CD1c-positive myeloid dendritic cell (primary cell): ENCODE measurements around the gene CCSER1.
A peak's percentile ranks its signal among the peaks of the same experiment; 100 is the strongest.
"Not testable (repeated sequence)": the region's sequence is repeated elsewhere in the genome, so short reads cannot be mapped to it uniquely, and the experiment has no call there.

Experiments
- DNase-seq: peaks from one replicate; pipeline ENCODE4 v3.0.0-alpha.2; 2016; ENCODE audit errors: extremely low spot score

CCSER1 gene

DNA sequence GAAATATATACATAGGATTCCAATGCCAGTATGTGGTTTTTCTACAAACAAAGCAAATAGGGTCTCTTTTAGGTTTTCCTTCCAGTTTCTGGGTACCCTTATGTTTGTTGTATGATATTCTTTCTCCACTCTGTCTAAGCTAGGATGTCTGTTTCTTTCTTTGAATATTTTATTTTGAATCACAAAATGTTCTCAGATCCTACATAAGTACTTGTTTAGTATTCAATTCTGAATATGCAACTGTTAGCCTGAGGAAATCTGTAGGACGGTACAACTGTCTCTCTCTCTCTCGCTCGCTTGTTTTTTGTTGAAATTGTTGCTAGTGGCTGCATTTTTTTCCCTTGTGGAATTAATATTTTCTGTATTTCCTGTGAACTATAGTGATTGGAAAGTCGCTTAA is 163.2 kb downstream of the CCSER1 start:
- no peak for DNase-seq

DNA sequence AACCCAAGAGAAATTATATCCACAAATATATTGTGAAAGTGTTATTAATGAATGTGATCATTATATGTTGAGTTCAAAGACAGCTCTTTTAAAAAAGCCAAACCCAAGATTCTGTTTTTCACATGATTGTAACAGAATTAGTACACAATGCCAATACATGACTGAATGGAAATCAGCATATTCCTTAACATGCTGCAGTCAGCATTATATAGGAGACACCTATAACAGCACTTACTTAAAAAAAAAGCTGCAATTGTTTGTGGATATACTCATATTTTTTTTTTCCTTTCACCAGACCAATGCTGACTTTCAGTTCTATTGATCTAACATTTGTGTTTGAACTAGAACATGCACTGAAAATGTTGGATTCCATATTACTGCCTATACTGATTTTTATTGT is 165.2 kb downstream of the CCSER1 start:
- no peak for DNase-seq

DNA sequence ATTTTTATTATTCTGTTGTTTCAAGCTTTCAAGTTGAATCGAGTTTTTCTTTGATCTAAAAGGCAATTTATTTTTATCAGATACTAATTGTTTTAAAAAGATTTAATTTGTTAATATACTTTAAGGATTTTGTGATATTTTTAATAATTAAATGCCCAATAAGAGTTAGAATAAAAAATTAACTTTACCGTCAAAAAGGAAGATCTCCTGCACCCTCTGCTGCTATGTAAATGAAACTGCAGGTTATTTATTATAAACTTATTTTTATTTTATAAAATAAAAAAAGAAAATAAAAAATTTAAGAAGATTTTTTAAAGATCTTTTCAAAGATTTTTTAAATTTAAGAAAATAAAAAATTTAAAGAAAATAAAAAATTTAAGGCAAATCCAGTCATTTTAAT is 166.1 kb downstream of the CCSER1 start:
- peak; percentile 20 for DNase-seq

DNA sequence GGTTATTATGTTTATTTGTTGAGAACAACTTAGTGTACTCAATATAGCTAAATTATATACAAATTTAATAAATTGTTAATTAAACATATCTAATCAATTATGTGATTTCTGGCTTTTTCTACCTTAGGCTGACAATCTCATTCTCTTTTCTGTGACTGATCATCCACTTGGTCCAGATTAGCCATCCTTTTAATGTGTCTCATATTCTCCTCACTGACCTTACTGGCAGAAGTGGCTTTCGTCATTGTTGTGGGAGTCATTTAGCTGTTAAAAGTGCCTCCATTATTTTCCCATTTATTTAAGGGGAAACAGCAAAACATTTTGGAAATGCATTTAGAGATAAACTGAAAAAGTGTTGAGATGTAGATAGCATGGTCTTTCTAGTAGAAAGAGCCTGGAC is 172.2 kb downstream of the CCSER1 start:
- DNase-seq: no peak

DNA sequence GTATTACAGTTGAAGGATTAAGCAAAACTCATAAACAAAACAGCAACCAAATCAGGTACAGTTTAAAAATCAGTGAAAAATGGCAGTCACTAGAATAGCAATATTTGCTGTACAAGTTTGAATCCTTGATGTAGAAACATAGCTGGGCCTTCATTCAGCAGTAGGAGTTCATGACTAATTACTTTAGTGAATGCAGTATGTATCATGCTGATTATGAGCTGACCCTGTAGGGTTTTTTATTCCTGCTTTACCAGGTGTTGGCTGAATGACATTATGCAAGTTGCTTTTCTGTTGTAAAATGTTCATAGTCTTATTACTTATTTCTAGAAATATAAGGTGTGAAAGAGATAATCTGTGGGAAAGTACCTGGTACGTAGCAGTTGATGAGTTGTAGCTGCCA is 179.6 kb downstream of the CCSER1 start:
- DNase-seq: no peak

DNA sequence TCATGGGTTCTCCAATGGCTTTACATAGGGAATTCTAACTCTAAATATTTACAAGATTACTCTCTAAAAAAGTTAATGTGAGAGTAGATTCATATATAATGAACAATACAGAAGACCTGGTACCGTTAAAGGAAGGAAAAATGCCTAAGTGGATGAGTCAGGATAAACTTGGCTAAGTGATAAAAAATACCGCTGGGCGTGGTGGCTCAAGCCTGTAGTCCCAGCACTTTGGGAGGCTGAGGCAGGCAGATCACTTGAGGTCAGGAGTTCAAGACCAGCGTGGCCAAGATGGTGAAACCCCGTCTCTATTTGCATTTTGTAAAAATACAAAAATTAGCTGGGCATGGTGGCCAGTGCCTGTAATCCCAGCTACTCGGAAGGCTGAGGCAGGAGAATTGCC is 189.9 kb downstream of the CCSER1 start:
- DNase-seq: not testable (repeated sequence)

DNA sequence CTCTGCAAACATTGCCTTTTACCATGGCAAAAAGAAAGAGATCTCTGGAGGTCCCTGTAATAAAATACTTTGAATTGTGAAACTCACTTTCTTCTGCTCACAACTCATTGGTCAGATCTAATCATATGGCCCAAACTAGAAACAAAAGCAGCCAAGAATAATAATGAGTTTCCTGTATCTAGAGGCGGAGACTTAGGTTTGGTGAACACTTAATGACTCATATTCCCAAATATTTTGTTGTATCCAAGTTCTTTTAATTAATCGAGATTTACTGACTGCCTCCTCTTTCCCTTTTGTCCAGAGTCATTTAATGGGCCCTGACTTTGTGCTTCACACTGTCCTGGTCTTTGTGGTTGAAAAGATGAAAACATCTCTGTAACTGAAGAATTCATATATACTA is 190.6 kb downstream of the CCSER1 start:
- DNase-seq: no peak

DNA sequence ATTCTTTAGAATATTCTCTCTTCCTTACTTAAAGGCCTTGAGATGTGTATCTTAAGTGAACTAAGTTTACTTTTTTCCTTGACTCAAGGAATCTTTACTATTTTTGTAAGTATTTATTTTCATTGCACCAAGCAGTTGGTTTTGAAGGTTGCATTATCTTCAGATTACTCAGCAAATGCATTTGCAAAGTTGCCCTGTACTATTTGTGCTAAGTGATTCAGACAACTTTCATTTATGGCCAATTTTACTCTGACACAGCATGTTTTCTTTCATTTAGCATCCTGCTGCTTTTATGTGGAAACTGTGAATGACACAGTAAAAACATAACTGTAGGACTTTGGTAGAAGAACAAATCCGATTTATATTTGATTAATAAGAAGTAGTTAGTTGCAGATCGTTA is 191.0 kb downstream of the CCSER1 start:
- no peak for DNase-seq

DNA sequence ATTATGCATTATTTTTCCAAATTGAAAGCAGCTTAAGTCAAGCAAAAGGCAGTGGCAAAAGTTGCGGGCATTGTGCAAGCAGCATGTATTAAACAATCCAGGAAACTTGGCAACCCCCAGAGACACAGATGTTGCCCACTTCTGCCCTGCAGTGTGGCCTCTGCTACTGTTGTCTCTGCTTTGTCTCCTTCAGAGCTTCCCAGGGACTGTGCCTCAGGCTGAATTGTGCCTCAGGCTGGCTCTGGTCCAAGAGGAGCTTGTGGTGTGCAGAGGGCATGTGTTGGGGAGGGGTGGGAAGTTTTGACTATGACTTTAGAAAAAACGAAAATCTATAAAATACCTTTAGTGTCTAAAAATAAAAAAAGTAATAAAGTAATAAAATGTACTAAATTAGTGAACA is 201.4 kb downstream of the CCSER1 start:
- DNase-seq: no peak

DNA sequence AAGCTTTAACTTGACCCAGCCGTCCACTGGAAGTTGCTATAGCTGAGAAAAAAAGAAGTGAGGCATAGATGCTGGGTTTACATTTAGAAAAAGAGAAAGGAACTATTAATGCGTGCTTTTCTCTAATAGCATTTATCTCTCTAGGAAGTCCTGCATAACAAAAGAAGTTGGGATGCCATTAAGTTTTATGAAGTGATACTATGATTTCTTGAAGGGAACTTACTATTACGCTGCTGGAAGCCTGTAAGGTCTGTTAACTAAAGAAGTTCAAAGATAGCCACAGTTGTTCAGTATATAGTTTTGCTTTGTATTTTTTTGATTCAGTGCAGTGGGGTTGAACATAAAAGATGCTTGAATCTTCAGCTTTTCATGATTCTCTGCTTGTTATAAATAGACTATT is 203.4 kb downstream of the CCSER1 start:
- no peak for DNase-seq

DNA sequence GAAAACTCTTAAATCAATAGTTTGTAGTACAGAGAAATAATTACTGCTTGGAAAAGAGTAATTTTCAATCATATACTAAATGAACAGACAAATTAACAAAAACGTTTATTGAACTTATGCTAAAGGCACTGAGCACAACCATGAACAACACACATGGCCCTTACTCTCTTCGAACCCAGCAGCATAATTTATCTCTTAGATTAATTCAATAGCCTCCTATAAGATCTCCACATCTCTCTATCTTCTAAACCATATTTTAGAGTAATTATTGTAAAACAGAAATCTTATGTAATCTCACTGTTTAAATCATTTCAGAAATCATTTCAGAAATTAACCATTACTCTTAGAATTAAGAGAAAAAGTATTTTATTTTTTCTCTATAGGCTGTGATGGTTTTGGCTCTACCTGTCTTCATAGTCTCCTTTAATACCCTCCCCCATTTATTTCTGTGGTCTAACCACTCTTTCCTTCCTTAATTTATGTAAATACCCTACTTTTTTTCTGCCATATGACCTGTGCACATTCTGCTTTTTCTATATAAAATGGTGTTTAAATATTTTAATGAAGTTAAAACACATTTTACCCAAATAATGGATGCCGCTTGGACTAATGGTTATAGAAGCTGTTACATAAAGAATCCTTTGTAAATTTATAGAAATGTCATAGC is 218.5 kb downstream of the CCSER1 start:
- DNase-seq: no peak

DNA sequence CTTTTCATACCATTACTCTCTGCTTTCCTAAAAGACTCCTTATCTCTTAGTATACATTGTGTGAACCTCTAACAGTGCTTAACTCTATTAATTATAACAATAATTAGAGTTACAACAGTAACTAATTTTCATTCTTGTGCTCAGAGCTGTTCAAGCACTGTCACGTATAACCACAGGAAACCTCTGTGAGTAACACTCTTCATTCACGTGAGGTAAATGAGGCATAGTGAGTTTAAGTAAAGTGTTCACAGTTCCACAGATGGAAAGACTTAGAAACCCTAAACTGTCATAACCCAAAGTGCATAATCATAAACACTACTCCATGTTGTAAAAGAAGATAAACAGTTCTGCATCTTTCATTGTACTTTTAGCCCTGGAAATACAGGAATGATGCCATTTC is 222.4 kb downstream of the CCSER1 start:
- DNase-seq: no peak

DNA sequence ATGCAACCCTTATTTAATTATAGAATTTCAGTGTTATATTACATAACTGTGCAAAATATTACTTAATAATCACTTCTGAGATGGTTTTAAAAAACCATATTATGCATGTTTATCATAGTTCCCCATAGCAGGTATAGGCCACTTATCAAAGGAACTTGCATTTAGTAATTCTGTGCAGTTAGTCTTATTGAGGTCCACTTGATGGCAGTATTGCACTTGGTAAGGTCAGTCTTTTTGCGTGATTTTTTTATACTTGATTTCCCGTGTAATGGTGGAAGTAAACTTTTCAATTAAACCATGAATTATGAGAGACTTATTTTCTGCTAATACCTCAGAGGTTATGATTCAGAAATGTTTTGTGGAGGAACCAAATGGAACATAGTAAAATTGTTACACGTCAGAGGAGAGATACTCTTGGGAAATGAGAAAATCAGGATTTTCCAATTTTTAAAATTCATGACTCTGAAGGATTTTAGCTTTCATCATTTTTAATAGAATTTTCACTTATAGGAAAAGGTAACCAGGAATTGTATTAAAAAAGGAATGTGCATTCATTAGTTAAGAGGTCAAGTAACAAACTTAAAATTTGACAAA is 230.0 kb downstream of the CCSER1 start:
- DNase-seq: peak; percentile 17

DNA sequence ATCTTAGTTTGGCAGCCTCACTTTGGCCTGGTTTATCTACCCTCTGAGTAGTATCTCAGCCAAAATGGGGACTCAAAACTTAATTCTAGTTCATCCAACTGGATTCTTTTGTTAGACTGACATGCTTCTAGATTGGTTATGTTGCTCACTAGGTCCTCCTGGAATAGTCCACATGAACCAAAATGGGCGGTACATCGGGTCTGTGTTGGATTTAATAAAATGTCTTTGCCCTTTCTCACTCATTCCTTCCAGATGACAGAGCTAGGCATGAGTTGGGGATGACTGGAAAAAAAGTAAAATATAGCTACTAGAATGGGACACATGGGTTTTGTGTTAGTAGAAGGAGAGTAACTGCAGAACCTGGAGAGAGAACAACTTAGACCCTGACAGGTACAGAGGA is 247.9 kb downstream of the CCSER1 start:
- no peak for DNase-seq

DNA sequence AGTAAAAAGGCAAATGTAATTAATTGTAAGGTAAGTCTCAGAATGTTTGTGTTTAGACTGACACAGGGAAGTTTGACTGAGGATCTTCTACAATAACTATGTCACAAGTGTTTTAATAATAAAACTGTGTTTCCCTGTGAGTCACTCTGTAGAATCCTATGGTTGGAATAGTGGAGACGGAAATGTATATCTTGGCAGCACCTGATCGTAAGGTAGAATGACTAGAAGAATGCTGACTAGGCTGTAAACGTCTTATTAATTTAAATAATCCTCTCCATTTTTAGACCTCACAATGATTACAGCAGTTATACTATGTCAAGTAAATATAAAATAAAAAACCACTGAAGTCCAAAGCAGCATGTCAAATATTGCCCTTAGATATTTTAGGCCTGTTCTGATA is 266.0 kb downstream of the CCSER1 start:
- DNase-seq: no peak

DNA sequence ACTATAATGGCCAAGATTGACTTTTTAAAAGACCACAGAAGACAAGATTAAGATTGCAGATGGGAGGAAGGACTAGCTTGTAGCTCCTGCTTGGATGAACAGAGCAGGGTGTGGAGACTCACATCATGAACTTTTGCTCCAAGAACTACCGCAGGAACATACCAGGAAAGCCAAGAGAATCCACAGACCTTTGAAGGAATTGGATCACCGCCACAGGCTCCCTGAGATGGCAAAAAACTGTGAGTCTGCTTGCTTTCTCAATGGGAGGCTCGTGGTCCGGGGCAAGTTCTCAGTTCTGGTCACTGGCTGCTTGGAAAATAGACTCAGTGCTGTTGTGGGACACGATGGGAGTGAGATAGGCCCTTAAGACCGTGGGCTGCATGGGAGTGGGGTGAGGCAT is 276.6 kb downstream of the CCSER1 start:
- DNase-seq: no peak

DNA sequence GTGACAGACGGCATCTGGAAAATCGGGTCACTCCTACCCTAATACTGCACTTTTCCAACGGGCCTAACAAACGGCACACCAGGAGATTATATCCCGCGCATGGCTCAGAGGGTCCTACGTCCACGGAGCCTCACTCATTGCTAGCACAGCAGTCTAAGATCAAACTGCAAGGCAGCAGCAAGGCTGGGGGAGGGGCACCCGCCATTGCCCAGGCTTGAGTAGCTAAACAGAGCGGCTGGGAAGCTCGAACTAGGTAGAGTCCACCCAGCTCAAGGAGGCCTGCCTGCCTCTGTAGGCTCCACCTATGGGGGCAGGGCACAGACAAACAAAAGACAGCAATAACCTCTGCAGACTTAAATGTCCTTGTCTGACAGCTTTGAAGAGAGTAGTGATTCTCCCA is 280.7 kb downstream of the CCSER1 start:
- DNase-seq: not testable (repeated sequence)

DNA sequence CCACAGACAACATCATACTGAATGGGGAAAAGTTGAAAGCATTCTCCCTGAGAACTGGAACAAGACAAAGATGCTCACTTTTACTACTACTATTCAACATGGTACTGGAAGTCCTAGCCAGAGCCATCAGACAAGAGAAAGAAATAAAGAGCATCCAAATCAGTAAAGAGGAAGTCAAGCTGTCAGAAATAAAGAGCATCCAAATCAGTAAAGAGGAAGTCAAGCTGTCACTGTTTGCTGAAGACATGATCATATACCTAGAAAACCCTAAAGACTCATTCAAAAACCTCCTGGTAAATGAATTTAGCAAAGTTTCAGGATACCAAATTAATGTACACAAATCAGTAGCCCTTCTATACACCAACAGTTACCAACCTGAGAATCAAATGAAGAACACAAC is 285.6 kb downstream of the CCSER1 start:
- DNase-seq: not testable (repeated sequence)

DNA sequence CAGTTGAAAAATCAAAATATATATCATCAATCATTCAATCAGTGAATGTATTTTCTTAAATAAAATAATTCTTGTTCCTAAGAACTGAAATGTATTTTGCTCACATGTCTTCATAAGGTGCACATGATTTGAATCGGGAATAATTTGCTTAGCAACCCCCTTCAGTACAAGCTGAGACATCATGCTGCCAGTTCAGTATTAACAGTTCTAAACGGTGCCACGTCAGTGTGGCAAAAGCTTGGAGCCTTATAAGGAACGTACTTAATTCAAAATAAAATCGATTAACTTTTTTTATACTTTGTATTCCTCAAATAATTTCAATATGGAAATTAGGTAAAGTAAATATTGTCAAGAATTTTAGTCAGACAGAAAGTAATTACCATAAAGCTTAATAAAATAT is 287.9 kb downstream of the CCSER1 start:
- no peak for DNase-seq

DNA sequence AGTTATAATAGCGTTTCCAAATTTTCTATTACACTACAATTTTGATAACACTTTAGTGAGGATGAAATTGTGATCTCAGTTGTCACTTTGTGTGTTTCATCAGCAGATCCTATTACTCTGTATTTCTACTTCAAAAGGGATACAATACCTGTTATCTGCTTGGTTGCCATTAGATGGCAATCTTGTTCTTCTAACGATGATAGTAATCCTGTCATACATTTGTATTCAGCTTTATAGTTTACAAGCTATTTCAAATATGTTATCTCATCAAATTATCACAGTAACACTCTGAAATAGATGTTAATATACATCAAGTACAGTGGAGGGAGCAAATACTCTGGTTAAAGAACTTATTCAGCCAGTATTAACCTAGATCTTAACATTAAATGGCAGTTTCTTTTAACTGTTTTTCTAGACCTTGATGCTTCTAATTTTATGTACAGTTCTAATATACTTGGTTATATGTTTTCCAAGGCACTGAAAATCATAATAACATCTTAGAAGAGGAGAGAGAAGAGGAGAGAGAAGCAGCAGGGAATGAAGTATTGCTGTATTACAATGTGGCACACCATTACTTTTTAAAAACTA is 292.0 kb downstream of the CCSER1 start:
- peak; percentile 6 for DNase-seq

DNA sequence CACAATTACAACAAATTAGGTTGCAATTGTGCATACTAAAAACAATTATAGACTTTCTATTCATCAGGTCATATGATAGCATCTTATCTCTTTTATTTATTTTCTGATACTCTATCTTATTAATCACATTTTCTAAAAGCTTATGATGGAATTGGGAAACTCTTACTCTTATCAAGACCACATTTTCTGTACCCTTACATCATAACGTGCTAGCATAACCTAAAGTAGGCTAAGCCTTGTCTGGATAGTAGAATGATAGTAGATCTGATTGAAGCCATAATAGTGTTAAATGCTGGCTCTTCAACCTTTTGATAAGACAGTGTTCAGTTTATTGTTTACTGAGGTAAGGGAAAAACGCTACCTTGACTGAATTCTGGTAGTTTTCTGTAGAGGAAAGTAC is 294.0 kb downstream of the CCSER1 start:
- DNase-seq: no peak

DNA sequence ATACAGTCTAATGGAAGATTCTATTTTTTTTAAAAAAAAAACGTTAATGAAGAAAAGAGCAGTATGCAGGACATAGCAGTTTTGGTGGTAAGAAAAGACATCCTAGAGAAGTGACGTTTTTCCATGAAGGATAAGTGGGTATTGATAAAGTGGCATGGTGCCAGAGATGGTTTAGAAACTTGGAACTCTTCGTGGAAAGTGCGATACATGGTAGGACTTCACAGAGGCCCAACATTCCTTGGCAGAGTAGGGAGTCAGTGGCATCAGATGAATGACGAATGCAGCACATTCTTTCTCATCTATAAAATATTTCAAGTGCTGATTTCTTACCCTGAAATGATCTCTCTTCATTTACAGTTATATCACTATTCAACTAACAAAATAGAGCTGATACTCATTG is 298.7 kb downstream of the CCSER1 start:
- no peak for DNase-seq

DNA sequence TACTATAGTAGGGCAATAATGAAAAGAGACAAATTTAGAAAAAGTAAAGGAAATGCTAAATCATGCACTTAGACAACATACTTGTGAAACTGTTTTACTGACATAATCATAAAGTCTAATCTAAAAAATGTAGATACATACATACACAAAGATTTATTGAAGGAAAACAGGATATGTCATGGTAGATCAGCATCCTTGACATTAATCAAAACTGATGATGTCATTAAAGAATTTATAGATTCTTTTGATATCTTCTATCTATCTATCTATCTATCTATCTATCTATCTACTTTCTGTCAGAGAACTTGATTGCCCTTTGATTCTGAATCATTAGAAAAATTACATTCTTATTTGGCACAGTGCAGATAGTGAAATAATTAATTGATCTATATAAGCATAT is 311.3 kb downstream of the CCSER1 start:
- DNase-seq: no peak

DNA sequence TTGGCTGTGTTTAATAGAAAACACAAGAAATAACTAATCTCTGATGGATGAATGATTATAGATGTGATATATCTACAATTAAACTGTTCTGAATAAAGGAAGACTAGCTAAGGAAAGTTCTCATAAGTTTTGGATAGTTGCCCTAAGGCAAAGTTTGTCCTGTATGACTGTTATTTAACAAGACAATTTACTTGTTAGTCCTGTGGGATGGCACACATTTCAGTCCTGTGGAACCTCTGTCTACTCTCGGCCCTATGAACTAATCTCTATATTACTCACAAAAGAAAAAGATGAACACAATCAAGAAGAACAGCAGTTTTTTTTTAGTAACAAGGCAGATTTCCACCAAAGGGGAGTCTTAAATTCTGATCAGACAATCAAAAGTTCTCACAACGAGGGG is 314.6 kb downstream of the CCSER1 start:
- DNase-seq: no peak
